BJ (cell line): Measurements from ENCODE around the gene TMEM243. TPM values are rescaled to one million over a fixed set of nuclear protein-coding genes. Genes with fewer than 3 reads are reported as not detected.
"Not testable (repeated sequence)": the region's sequence is repeated elsewhere in the genome, so short reads cannot be mapped to it uniquely, and the experiment has no call there.

ENCODE experiments used
- CTCF ChIA-PET: fragments of 350-600 bp; formaldehyde crosslinking; extraction: SDS; loops from one replicate; lab custom pipeline; 2021; ENCODE audit warnings: antibody characterized with exemption, inconsistent platforms; lab: Yijun Ruan, JAX
- POLR2A ChIA-PET: fragments of 300-600 bp; sonication (Branson Sonifier 250); formaldehyde crosslinking; extraction: SDS; loops from one replicate; lab custom pipeline; 2021; ENCODE audit warnings: antibody characterized with exemption; lab: Charles Lee
- DNase-seq: peaks from one replicate; pipeline ENCODE4 v3.0.0-alpha.2; 2011; ENCODE audit warnings: low read depth
- H3K27me3 ChIP-seq: 2 replicates; pipeline ENCODE4 v1.6.0; 2011; ENCODE audit warnings: low read length; ENCODE audit not compliant: control insufficient read depth, insufficient read depth
- H3K36me3 ChIP-seq: 2 replicates; pipeline ENCODE4 v1.5.1; 2011; ENCODE audit warnings: low read length; ENCODE audit not compliant: control insufficient read depth, insufficient read depth
- H3K4me3 ChIP-seq: 2 replicates; pipeline ENCODE4 v1.5.1; 2011; ENCODE audit warnings: low read depth, mild to moderate bottlenecking, control low read depth, low read length
- CTCF ChIP-seq: IDR thresholded peaks from 2 replicates; pipeline ENCODE4 v1.5.1; 2011; ENCODE audit warnings: low read depth, mild to moderate bottlenecking, control low read depth, inconsistent platforms, low read length, moderate library complexity; ENCODE audit not compliant: insufficient read depth
- polyA plus RNA-seq: library from polyadenylated mRNA; depleted of rRNA; stranded (reverse); fragments of >200 nt; gene quantifications from 2 replicates; pipeline ENCODE4 v1.2.3, GENCODE V29; 2011

Gene TMEM243
- polyA plus RNA-seq, 1 experiment, result 23.6 TPM

DNA sequence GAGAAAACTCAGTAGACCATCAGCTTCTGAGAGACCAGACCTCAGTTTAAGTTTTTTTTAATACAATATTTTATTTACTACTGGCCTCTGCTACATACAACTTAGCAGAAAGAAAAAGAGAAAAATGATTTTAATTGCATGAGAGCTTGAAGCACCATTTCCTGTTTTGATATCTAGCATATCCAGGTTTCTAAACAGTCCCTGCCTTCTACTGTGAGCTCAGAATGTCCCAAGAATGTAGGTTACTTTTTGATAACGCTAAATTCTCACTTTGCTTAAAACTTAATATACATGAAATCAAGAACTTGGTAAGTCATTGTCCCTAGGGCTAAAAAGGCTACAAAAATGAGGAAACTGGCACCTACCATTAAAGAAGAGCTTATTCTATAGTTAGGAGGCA, 7.0 kb downstream of the TMEM243 start:
- no peaks in the 10 kb centered on the region; the same call in none of the 2 replicates for H3K36me3 ChIP-seq
- POLR2A ChIA-PET, result no interaction called here
- no peak for DNase-seq
- no peak for TF ChIP-seq CTCF
- H3K27me3 ChIP-seq, result no peaks in the 10 kb centered on the region
- CTCF ChIA-PET, result interaction anchor here (0.9 to 2.7 kb wide), 2 partner anchors 9 to 10 kb away, joined by 3 to 11 read pairs; no protein-coding TSS in a partner anchor
- no peak overlapping the region for H3K4me3 ChIP-seq

DNA sequence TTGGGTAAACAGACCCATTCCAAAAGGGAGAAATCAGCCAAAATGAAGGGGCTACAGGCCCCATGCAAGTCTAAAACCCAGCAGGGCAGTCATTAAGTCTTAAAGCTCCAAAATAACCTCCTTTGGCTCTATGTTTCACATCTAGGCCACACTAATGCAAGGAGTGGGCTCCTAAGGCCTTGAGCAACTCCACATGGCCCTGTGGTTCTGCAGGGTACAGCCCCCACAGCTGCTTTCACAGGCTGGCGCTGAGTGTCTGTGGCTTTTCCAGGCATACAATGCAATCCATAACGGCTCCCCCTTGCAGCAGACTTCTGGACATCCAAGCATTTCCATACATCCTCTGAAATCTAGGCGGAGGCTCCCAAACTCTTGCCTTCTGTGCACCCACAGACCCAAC, 9.0 kb downstream of the TMEM243 start:
- ChIA-PET POLR2A (interaction anchor here (0.7 kb wide), 1 partner anchor 10 kb away, joined by 4 read pairs; no protein-coding TSS in a partner anchor), CTCF (interaction anchor here (2.7 kb wide), 1 partner anchor 8 kb away, joined by 11 read pairs; no protein-coding TSS in a partner anchor)
- no peaks in the 10 kb centered on the region; the same call in 1 of the 2 replicates for H3K36me3 ChIP-seq
- no peaks in the 10 kb centered on the region for H3K27me3 ChIP-seq
- DNase-seq, result no peak
- no peak overlapping the region for H3K4me3 ChIP-seq
- no peak for TF ChIP-seq CTCF

DNA sequence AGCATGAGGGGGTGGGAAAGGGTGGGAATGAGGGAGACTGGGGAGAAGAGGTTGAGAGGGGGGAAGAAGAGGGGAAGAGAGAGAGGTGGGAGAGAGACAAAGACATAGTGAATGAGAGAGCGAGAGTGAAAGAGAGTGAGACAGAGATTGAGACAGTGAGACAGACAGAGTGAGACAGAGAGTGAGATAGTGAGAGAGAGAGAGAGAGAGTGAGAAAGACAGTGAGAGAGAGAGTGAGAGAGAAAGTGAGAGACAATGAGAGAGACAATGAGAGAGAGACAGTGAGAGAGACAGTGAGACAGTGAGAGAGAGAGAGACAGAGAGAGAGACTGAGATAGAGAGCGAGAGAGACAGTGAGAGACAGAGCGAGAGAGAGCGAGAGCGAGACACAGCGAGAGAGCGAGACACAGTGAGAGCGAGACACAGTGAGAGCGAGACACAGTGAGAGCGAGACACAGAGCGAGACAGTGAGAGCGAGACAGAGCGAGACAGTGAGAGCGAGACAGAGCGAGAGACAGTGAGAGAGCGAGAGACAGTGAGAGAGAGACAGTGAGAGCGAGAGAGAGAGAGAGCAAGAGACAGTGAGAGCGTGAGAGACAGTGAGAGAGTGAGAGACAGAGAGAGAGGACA, 10.1 kb downstream of the TMEM243 start:
- H3K36me3 ChIP-seq, result no peaks in the 10 kb centered on the region; the same call in 1 of the 2 replicates
- no peaks in the 10 kb centered on the region for H3K27me3 ChIP-seq
- ChIA-PET CTCF (interaction anchor here (1.5 kb wide), 1 partner anchor 27 kb away, joined by 3 read pairs; no protein-coding TSS in a partner anchor), POLR2A (no interaction called here)
- TF ChIP-seq CTCF, result no peak
- no peak for DNase-seq
- H3K4me3 ChIP-seq, result no peak overlapping the region

- CTCF ChIA-PET, result no interaction called here
- no peak for DNase-seq
- POLR2A ChIA-PET, result no interaction called here
Measured at GRCh38 chr7:87206361-87206760, 13.2 kb downstream of the TMEM243 start.

DNA sequence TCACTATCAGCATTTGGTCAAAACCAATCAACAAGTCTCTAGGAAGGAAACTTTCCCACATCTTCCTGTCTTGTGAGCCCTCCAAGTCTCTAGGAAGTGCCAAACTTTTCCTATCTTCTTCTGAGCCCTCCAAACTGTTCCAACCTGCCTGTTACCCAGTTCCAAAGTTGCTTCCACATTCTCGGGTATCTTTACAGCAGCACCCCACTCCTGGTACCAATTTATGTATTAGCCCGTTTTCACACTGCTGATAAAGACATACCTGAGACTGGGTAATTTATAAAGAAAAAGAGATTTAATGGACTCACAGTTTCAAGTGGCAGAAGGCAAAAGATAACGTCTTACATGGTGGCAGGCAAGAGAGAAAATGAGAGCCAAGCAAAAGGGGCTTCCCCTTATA, 13.8 kb downstream of the TMEM243 start:
- CTCF ChIA-PET, H3K4me3 ChIP-seq, DNase-seq, H3K36me3 ChIP-seq, POLR2A ChIA-PET, H3K27me3 ChIP-seq: not testable (repeated sequence)

More at GRCh38 chr7:87206361-87206760, 13.2 kb downstream of the TMEM243 start:
- H3K27me3 ChIP-seq, result no peaks in the 10 kb centered on the region
- no peaks in the 10 kb centered on the region; the same call in 1 of the 2 replicates for H3K36me3 ChIP-seq
- no peak overlapping the region for H3K4me3 ChIP-seq
- no peak for TF ChIP-seq CTCF
